CD4-positive, alpha-beta T cell treated with Interleukin-12 subunit alpha and Interleukin-12 subunit beta, for 1 hour (primary cell): Measurements from ENCODE around the gene OSM.

Experiments
- DNase-seq: peaks from one replicate; pipeline ENCODE4 v3.0.0-alpha.2; 2020

OSM gene

GRCh38 chr22:30266445-30267381 is at the start of gene OSM:
Gene OSM, minus strand, starts transcription at chr22:30266851. Its CDS starts 52 bp downstream, at chr22:30266799.
- DNase-seq: peak; percentile 80

DNA sequence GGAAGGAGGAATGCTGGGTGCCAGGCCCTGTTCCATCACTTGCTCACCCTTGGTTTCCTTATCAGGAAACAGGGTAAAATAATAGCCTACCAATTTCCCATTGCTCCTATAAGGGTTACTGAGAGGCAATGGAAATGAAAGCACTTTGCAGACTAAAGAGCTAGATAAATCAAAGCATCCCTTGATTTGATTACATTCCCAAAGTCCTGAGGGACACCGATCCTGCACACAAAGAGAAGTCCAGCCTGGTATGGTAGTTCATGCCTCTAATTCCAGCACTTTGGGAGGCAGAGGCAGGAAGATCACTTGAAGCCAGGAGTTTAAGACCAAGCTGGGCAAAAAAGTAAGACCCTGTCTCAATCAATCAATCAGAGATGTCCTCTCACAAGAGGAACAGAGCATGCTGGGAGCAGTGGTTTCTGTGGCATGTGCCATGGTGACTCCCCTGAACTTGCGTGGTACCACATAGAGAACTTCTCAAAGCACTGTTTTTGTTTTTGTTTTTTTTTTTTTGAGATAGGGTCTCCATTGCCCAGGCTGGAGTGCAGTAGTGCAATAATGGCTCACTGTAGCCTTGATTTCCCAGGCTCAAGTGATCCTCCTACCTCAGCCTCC is 49.4 kb upstream of the OSM start:
- DNase-seq: no peak

DNA sequence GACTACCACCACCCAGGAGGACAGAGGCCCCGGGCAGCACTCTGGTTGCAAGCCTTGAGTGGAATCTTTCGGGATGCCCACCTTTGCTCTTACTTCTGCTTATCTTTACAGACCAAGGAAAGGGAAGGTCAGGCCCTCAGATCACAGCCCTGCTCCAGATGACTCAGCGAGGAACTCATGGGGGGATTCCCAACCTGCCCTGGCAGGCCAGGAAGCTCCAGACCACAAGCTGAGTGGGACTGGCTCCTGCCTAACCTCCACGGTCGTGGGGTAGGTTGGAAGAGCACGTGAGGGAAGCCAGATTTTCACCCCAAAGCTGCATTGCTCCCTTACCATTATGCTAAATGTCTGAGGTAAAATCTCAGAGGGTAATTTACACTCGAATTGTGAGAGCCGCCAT is 48.3 kb upstream of the OSM start:
- DNase-seq: peak; percentile 64

DNA sequence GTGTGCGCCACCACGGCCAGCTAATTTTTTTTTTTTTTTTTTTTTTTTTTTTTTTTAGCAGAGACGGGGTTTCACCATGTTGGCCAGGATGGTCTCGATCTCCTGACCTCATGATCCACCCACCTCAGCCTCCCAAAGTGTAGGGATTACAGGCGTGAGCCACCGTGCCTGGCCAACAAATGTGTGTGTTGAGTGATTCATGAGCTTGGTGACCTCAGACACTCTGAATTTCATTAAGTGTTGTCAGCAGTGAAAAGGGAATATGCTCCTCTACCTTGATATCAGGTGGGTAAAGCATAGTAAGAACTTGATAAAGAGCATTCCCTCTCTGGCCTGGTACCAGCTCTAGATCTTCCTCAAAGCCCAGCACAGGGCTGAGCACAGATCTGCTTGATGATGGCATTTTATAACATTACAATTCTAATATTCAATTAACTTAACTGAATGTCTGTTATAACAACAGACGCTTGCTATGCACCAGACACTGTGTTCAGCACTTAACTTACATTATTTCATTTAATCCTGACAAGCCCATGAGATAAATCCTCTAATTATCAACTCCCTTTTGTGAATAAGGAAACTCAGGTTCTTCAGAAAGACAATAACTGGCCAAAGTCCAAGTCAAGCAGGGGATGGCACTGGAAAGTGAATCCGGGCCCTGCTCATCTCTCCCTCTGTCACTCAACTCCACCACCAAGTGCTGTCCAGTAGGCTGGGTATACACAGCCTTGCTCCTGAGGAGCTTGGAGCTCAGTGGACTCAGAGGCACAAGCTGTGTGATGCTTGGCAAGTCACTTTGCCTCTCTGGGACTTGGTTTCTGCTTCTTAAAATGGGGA is 47.1 kb upstream of the OSM start:
- no peak for DNase-seq

GRCh38 chr22:30312053-30312452 is 45.4 kb upstream of the OSM start:
- DNase-seq: no peak

DNA sequence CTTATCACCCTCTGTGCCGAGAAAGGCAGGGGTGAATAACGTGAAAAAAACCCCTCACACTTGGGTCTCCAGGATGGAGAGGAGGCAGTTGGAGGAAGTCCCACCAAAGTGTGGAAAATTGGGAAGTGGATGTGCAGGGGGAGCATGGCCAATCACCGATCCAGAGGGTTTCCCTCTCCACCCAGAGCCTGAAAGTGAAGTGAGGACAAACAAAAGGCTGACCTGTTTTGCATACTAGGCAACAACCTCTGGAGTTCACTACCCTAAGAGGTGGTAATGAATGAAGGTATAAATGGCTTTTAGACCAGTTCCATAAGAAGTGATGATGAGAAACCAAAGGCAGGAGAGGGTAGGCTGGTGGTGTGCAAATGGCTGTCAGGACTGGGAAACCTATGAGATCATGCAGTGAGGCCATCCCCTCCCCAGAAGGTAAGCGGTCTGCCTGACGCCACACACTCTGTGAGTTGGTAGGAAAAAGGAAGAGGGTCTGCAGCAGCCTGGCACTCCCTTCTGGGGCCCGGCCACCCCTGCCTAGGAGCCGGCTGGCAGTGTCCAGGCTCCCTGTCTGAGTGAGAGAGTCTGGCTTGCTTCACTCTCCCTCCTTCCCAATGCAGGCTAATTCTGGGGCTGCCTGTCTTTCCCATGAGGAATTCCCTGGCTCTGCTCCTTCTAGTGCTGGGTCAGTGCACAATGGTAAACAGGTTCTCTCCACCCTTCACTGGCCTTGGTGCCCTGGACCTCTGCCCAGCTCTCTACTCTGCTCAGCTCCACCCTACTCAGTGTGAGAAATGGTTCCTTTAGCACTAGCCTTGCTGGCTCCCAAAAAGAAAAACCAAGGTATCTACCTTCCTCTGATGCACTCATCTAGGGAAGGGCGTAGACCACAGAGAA is 44.5 kb upstream of the OSM start:
- DNase-seq: no peak

- peak; percentile 57 for DNase-seq
Observed at GRCh38 chr22:30309951-30310741, 43.5 kb upstream of the OSM start.

GRCh38 chr22:30308518-30309230 is 42.0 kb upstream of the OSM start:
- DNase-seq: no peak

GRCh38 chr22:30308093-30308492 is 41.4 kb upstream of the OSM start:
- no peak for DNase-seq

GRCh38 chr22:30307041-30307574 is 40.5 kb upstream of the OSM start:
- no peak for DNase-seq

DNA sequence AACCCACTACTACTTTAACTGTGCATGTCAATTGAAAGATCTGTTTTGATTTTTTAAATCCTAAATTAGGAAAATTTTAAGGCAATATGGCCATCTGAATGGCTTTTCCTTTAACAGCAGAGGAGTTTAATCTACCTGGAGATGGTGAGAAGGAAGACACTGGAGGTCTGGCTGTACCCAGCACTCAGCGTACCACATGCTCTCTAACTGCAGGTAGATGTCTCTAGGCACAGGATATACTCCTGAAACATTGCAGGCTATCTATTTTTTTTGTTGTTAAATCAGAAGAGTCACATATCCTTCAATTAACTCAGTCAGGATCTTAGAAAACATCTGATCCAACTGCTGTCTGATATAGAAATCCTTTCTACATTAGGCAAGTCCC is 40.0 kb upstream of the OSM start:
- no peak for DNase-seq

DNA sequence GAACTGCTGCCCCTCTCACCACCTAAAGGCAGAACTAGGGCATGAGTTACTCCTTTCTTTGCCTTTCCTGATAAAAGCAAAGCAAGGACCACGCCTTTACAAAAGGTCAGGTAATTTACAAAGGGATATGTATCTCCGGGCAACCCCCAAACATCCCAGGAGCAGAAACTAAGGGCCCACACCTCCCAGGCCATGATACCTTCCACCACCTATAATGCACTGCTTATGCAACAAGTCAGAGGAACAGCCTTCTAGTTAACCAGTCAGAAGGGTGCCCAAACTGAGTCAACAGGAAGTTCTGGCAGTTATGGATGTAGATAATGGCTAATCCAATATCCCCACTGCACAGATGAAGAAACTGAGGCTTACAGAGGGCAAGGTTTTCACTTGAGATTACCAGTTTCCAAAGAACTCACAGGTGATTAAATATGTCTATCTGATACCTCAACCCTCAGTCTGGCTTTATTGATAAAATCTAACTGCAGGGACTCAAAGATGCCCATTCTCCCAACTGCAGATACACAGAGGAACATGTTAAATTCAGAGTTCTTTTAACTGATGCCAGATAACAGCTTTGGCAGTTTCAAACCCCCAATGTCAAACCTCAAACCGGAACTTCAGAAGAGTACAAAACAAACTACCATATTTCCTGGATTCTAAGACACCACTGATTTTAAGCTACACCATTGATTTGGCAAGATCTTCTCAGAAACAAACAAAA is 39.4 kb upstream of the OSM start:
- peak; percentile 71 for DNase-seq

DNA sequence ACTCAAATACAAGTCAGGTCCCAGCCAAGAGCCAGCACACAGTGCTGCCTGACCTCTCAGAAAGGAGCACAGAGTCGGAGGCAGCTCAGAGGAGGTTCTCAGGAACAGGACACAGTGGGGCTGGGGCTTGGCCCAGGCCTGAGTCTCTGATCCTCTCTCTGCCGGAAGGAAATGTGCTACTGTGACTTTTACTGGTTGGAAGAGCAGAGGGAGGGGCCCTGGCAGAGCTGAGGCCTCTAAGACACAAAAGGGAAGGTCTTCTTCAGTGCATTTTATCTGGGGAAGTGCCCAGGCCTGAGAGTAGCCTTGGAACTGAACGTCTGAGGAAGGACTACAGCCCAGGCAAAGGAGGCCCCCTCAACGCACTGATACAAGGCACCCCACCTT is 38.9 kb upstream of the OSM start:
- DNase-seq: peak; percentile 65

- no peak for DNase-seq
Observed at GRCh38 chr22:30304495-30305244, 38.0 kb upstream of the OSM start.

DNA sequence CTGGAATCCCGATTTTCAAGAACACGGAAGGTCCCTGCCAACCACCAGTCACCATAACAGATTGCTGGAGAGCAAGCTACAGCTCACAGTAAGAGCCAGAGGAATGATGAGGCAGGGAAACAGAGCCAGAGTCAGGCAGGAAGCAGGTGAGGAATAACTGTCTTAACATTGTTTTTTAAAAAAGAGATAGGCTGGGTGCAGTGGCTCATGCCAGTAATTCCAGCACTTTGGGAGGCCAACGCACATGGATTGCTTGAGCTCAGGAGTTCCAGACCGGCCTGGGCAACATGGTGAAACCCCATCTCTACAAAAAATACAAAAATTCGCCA is 36.1 kb upstream of the OSM start:
- DNase-seq: no peak

- DNase-seq: no peak
Observed at GRCh38 chr22:30301995-30302809, 35.6 kb upstream of the OSM start.

- no peak for DNase-seq
Observed at GRCh38 chr22:30299322-30299721, 32.7 kb upstream of the OSM start.

GRCh38 chr22:30297991-30298701 is 31.5 kb upstream of the OSM start:
- DNase-seq: no peak
